WTC11 (cell line): ENCODE measurements around the gene MMP11. TPM values are rescaled to one million over a fixed set of nuclear protein-coding genes. Genes with fewer than 3 reads are reported as not detected.

Source experiments
- ATAC-seq: fragments of 200-7000 bp; cut with Tn5 transposase; 2 replicates; pipeline ENCODE4 v1.10.0; 2021; ENCODE audit warnings: mild to moderate bottlenecking, moderate library complexity
- CTCF ChIA-PET: fragments of 300-600 bp; sonication (Branson Sonifier 250); formaldehyde crosslinking; loops from one replicate; lab custom pipeline; 2021; ENCODE audit warnings: antibody characterized with exemption; lab: Charles Lee
- POLR2A ChIA-PET: fragments of 350-600 bp; sonication (Branson Sonifier 250); formaldehyde crosslinking; loops from one replicate; lab custom pipeline; 2021; ENCODE audit warnings: antibody characterized with exemption; lab: Charles Lee
- DNase-seq: peaks from one replicate; pipeline ENCODE4 v3.0.0; 2021; ENCODE audit warnings: low spot score
- H3K27ac Mint-ChIP-seq: 2 replicates; pipeline ENCODE4 v1.8.0; 2021; ENCODE audit warnings: mixed read lengths
- H3K27me3 Mint-ChIP-seq: 2 replicates; pipeline ENCODE4 v1.8.0; 2021; ENCODE audit warnings: low read depth, mild to moderate bottlenecking, moderate library complexity, mixed read lengths
- H3K36me3 Mint-ChIP-seq: 2 replicates; pipeline ENCODE4 v1.8.0; 2021; ENCODE audit warnings: mixed read lengths
- H3K4me1 Mint-ChIP-seq: 2 replicates; pipeline ENCODE4 v1.8.0; 2022; ENCODE audit warnings: mixed read lengths
- H3K4me3 Mint-ChIP-seq: 2 replicates; pipeline ENCODE4 v1.8.0; 2021; ENCODE audit warnings: mild to moderate bottlenecking, moderate library complexity, mixed read lengths
- H3K9me3 Mint-ChIP-seq: 2 replicates; pipeline ENCODE4 v1.8.0; 2021; ENCODE audit warnings: mixed read lengths
- ARID4B ChIP-seq: sonication (generic); formaldehyde crosslinking; IDR thresholded peaks from 2 replicates; pipeline ENCODE4 v1.8.0; 2023; ENCODE audit warnings: missing genetic modification reagents, mild to moderate bottlenecking, borderline replicate concordance
- CDX4 ChIP-seq: fragments of 250-450 bp; sonication (Bioruptor Pico); IDR thresholded peaks from 2 replicates; pipeline ENCODE4 v1.9.0; 2021; ENCODE audit warnings: moderate library complexity, mild to moderate bottlenecking, inconsistent platforms, borderline replicate concordance
- E2F1 ChIP-seq: sonication (generic); formaldehyde crosslinking; IDR thresholded peaks from 2 replicates; pipeline ENCODE4 v1.8.0; 2022; ENCODE audit warnings: mild to moderate bottlenecking, missing genetic modification reagents
- EMX1 ChIP-seq: fragments of 250-450 bp; sonication (Bioruptor Pico); IDR thresholded peaks from 2 replicates; pipeline ENCODE4 v1.8.0; 2021; ENCODE audit warnings: mild to moderate bottlenecking
- ESRRA ChIP-seq: sonication (generic); formaldehyde crosslinking; IDR thresholded peaks from 2 replicates; pipeline ENCODE4 v1.8.1; 2022; ENCODE audit warnings: mild to moderate bottlenecking, missing genetic modification reagents, borderline replicate concordance
- GABPB1 ChIP-seq: sonication (generic); formaldehyde crosslinking; IDR thresholded peaks from 2 replicates; pipeline ENCODE4 v1.8.1; 2023; ENCODE audit warnings: mild to moderate bottlenecking, missing genetic modification reagents
- GRHL2 ChIP-seq: fragments of 250-450 bp; sonication (Bioruptor Pico); IDR thresholded peaks from 2 replicates; pipeline ENCODE4 v1.8.0; 2022; ENCODE audit warnings: mild to moderate bottlenecking, moderate library complexity; ENCODE audit not compliant: insufficient replicate concordance, severe bottlenecking
- GTF2I ChIP-seq: fragments of 250-450 bp; sonication (Bioruptor Pico); conservative IDR thresholded peaks from 2 replicates; pipeline ENCODE4 v1.4.0; 2021; ENCODE audit warnings: mild to moderate bottlenecking
- HMGA2 ChIP-seq: fragments of 250-450 bp; sonication (Bioruptor Pico); IDR thresholded peaks from 2 replicates; pipeline ENCODE4 v1.4.0; 2021; ENCODE audit warnings: mild to moderate bottlenecking, moderate library complexity
- IRF2 ChIP-seq: sonication (generic); formaldehyde crosslinking; IDR thresholded peaks from 2 replicates; pipeline ENCODE4 v1.8.0; 2022; ENCODE audit warnings: low read depth, missing genetic modification reagents, borderline replicate concordance
- JUN ChIP-seq: sonication (generic); formaldehyde crosslinking; IDR thresholded peaks from 2 replicates; pipeline ENCODE4 v1.8.0; 2023; ENCODE audit warnings: mild to moderate bottlenecking, missing genetic modification reagents
- MYBL2 ChIP-seq: sonication (generic); formaldehyde crosslinking; IDR thresholded peaks from 2 replicates; pipeline ENCODE4 v1.8.1; 2023; ENCODE audit warnings: mild to moderate bottlenecking, moderate library complexity, missing genetic modification reagents
- NFE2L1 ChIP-seq: sonication (generic); formaldehyde crosslinking; IDR thresholded peaks from 2 replicates; pipeline ENCODE4 v1.8.1; 2023; ENCODE audit warnings: missing genetic modification reagents
- NR1H2 ChIP-seq: sonication (generic); formaldehyde crosslinking; IDR thresholded peaks from 2 replicates; pipeline ENCODE4 v1.9.0; 2021; ENCODE audit warnings: mild to moderate bottlenecking, moderate library complexity, missing genetic modification reagents
- NR3C1 ChIP-seq: sonication (generic); formaldehyde crosslinking; conservative IDR thresholded peaks from 2 replicates; pipeline ENCODE4 v1.8.1; 2023; ENCODE audit warnings: low read depth, mild to moderate bottlenecking, missing genetic modification reagents
- OVOL2 ChIP-seq: fragments of 250-450 bp; sonication (Bioruptor Pico); IDR thresholded peaks from 2 replicates; pipeline ENCODE4 v1.9.0; 2021; ENCODE audit warnings: mild to moderate bottlenecking, borderline replicate concordance
- ZNF121 ChIP-seq: sonication (generic); formaldehyde crosslinking; IDR thresholded peaks from 2 replicates; pipeline ENCODE4 v1.8.0; 2023; ENCODE audit warnings: missing genetic modification reagents
- ZNF263 ChIP-seq: sonication (generic); formaldehyde crosslinking; IDR thresholded peaks from 2 replicates; pipeline ENCODE4 v1.8.1; 2022; ENCODE audit warnings: low read depth, mild to moderate bottlenecking, moderate library complexity, missing genetic modification reagents
- ZNF281 ChIP-seq: sonication (generic); formaldehyde crosslinking; IDR thresholded peaks from 2 replicates; pipeline ENCODE4 v1.8.0; 2023; ENCODE audit warnings: mild to moderate bottlenecking, missing genetic modification reagents
- ZNF396 ChIP-seq: fragments of 250-450 bp; sonication (Bioruptor Pico); IDR thresholded peaks from 2 replicates; pipeline ENCODE4 v1.8.0; 2021; ENCODE audit warnings: mild to moderate bottlenecking, moderate library complexity, borderline replicate concordance
- ZNF512 ChIP-seq: sonication (generic); formaldehyde crosslinking; IDR thresholded peaks from 2 replicates; pipeline ENCODE4 v1.8.1; 2022; ENCODE audit warnings: missing genetic modification reagents, borderline replicate concordance
- total RNA-seq: library from RNA; stranded (reverse); gene quantifications from 3 replicates; pipeline ENCODE4 v1.2.3, GENCODE V29; 2021

MMP11 gene
- total RNA-seq, 1 experiment from 2014 or later: 16.5 TPM

- TF ChIP-seq ZNF281 (no peak), E2F1 (CRISPR knock-in tag) (no peak), JUN (no peak), MYBL2 (no peak), OVOL2 (CRISPR knock-in tag) (no peak), NFE2L1 (CRISPR knock-in tag) (no peak), NR1H2 (CRISPR knock-in tag) (no peak), IRF2 (CRISPR knock-in tag) (no peak), ESRRA (no peak), ZNF512 (CRISPR knock-in tag) (no peak), EMX1 (no peak), CDX4 (CRISPR knock-in tag) (no peak)
- TF ChIP-seq, all 79 proteins: peak for 0
Measured at GRCh38 chr22:23778577-23778900, 5.9 kb downstream of the MMP11 start (continued).

- Mint-ChIP-seq H3K27me3 (peaks cover 13% of the 10 kb centered on the region), H3K4me1 (peaks cover 7% of the 10 kb centered on the region), H3K36me3 (no peaks in the 10 kb centered on the region), H3K9me3 (no peaks in the 10 kb centered on the region), H3K4me3 (no peak overlapping the region), H3K27ac (no peak overlapping the region)
- POLR2A ChIA-PET: no interaction called here
- CTCF ChIA-PET: interaction anchor here (1.3 kb wide), 1 partner anchor 10 kb away, joined by 3 read pairs; no protein-coding TSS in a partner anchor
- ATAC-seq (no peak), DNase-seq (no peak)
- TF ChIP-seq NR1H2 (CRISPR knock-in tag): no peak
- no peak for TF ChIP-seq E2F1 (CRISPR knock-in tag)
- TF ChIP-seq GRHL2 (CRISPR knock-in tag): no peak
- TF ChIP-seq NR3C1 (CRISPR knock-in tag): no peak
- TF ChIP-seq CDX4 (CRISPR knock-in tag): no peak
- TF ChIP-seq GABPB1: no peak
- no peak for TF ChIP-seq HMGA2 (CRISPR knock-in tag)
- no peak for TF ChIP-seq ZNF263 (CRISPR knock-in tag)
- no peak for TF ChIP-seq ARID4B
- no peak for TF ChIP-seq ZNF281
- no peak for TF ChIP-seq ZNF121 (CRISPR knock-in tag)
- no peak for TF ChIP-seq GTF2I
- no peak for TF ChIP-seq ZNF396 (CRISPR knock-in tag)
Measured at GRCh38 chr22:23779083-23779482, 6.4 kb downstream of the MMP11 start.
